A549 (cell line): Measurements from ENCODE around the gene KMT2C.

Source experiments
- CEBPB ChIP-seq, 2 experiments: fragments of >200 bp in 1 of 2; sonication (Bioruptor Twin) in 1 of 2; formaldehyde crosslinking in 1 of 2; IDR thresholded peaks; 2 replicates each; pipeline ENCODE4 v1.6.1; 2012 to 2016
- EP300 ChIP-seq, 2 experiments: fragments of >200 bp; sonication (Bioruptor Twin); formaldehyde crosslinking; IDR thresholded peaks; 2 replicates in 1 of 2; 3 replicates in 1 of 2; pipeline ENCODE4 v1.6.1; 2016 to 2017
- KDM5A ChIP-seq: fragments of 200-600 bp; sonication (generic); IDR thresholded peaks from 2 replicates; pipeline ENCODE4 v1.6.1; 2016; ENCODE audit warnings: antibody characterized with exemption, mild to moderate bottlenecking
- MAFK ChIP-seq: fragments of 450-650 bp; IDR thresholded peaks from 2 replicates; pipeline ENCODE4 v1.6.1; 2014; ENCODE audit not compliant: partially characterized antibody
- NPAS2 ChIP-seq: fragments of 250-450 bp; sonication (Bioruptor Pico); IDR thresholded peaks from 2 replicates; pipeline ENCODE4 v1.8.0; 2022; ENCODE audit warnings: mild to moderate bottlenecking, moderate library complexity, borderline replicate concordance
- POLR2A ChIP-seq: IDR thresholded peaks from 2 replicates; pipeline ENCODE4 v1.6.1; 2012; ENCODE audit warnings: mild to moderate bottlenecking, low read length
- RCOR1 ChIP-seq: fragments of 150-350 bp; IDR thresholded peaks from 2 replicates; pipeline ENCODE4 v1.6.1; 2014; ENCODE audit warnings: antibody characterized with exemption, low read length, low read depth
- SREBF2 ChIP-seq: fragments of 450-650 bp; IDR thresholded peaks from 2 replicates; pipeline ENCODE4 v1.6.1; 2014; ENCODE audit warnings: mild to moderate bottlenecking, moderate library complexity
- TF ChIP-seq, protein P1 (sequence below): fragments of >200 bp; sonication (Bioruptor Twin); formaldehyde crosslinking; IDR thresholded peaks from 3 replicates; pipeline ENCODE4 v1.5.1; 2016
- TF ChIP-seq, protein P2 (sequence below): fragments of >200 bp; sonication (Bioruptor Twin); formaldehyde crosslinking; IDR thresholded peaks from 3 replicates; pipeline ENCODE4 v1.6.1; 2016

DNA sequence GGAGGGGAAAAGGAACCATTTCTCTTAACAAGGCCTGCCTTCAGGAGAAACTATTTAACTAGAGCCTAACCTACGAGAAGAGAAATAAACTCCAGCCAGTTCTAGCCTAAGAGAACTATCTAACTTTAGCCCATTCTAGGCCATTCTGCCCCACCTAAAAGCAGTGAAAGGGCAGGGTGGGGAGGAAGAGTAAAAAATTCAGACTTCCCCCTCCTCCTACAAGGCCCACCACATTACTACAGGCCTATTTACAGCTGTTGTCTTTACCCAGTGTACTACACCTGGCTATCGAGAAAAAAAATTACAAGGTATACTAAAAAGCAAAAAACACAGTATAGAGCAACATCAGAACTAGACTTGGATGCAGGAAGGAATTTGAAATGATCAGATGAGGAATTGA, 93.0 kb downstream of the KMT2C start:
- TF ChIP-seq, protein P1, sequence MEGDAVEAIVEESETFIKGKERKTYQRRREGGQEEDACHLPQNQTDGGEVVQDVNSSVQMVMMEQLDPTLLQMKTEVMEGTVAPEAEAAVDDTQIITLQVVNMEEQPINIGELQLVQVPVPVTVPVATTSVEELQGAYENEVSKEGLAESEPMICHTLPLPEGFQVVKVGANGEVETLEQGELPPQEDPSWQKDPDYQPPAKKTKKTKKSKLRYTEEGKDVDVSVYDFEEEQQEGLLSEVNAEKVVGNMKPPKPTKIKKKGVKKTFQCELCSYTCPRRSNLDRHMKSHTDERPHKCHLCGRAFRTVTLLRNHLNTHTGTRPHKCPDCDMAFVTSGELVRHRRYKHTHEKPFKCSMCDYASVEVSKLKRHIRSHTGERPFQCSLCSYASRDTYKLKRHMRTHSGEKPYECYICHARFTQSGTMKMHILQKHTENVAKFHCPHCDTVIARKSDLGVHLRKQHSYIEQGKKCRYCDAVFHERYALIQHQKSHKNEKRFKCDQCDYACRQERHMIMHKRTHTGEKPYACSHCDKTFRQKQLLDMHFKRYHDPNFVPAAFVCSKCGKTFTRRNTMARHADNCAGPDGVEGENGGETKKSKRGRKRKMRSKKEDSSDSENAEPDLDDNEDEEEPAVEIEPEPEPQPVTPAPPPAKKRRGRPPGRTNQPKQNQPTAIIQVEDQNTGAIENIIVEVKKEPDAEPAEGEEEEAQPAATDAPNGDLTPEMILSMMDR: no peak
- no peak for TF ChIP-seq POLR2A
- TF ChIP-seq SREBF2: no peak
- TF ChIP-seq EP300 (IDR thresholded peaks at IDR 0.05): no peak
- TF ChIP-seq NPAS2 (CRISPR knock-in tag): no peak
- TF ChIP-seq KDM5A: no peak
- TF ChIP-seq, protein P2, sequence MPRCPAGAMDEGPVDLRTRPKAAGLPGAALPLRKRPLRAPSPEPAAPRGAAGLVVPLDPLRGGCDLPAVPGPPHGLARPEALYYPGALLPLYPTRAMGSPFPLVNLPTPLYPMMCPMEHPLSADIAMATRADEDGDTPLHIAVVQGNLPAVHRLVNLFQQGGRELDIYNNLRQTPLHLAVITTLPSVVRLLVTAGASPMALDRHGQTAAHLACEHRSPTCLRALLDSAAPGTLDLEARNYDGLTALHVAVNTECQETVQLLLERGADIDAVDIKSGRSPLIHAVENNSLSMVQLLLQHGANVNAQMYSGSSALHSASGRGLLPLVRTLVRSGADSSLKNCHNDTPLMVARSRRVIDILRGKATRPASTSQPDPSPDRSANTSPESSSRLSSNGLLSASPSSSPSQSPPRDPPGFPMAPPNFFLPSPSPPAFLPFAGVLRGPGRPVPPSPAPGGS: no peak
- no peak for TF ChIP-seq CEBPB (IDR thresholded peaks at IDR 0.05)
- TF ChIP-seq RCOR1: no peak
- TF ChIP-seq MAFK: no peak
